SK-N-SH (cell line): ENCODE results near the gene NCKAP5. TPM values are rescaled to one million over a fixed set of nuclear protein-coding genes. Genes with fewer than 3 reads are reported as not detected.

ENCODE experiments used
- CTCF ChIA-PET: fragments of 300-600, 350-600 bp; formaldehyde crosslinking; extraction: SDS; loops from one replicate; lab custom pipeline; 2021; lab: Yijun Ruan, JAX
- POLR2A ChIA-PET: fragments of 350-600 bp; sonication (Branson Sonifier 250); formaldehyde crosslinking; extraction: SDS; loops from one replicate; lab custom pipeline; 2020; ENCODE audit warnings: antibody characterized with exemption, inconsistent platforms; lab: Yijun Ruan, JAX
- DNase-seq: peaks from one replicate; pipeline ENCODE4 v3.0.0; 2012
- H2AFZ ChIP-seq: fragments of 200-600 bp; sonication (generic); 2 replicates; pipeline ENCODE4 v1.8.1; 2016; ENCODE audit warnings: antibody characterized with exemption, mild to moderate bottlenecking, low read depth
- H3F3A ChIP-seq: fragments of 200-600 bp; sonication (generic); replicated peaks from 2 replicates; pipeline ENCODE3; 2016; ENCODE audit warnings: antibody characterized with exemption, mild to moderate bottlenecking; ENCODE audit not compliant: insufficient read depth
- H3K27ac ChIP-seq, 2 experiments: fragments of 200-500 bp in 1 of 2; fragments of 200-600 bp in 1 of 2; sonication (Bioruptor generic) in 1 of 2; sonication (generic), shearing (Covaris generic) in 1 of 2; 2 replicates each; pipeline versions ENCODE4 v1.5.1 to v1.6.1; 2014 to 2016; ENCODE audit warnings: low read depth in 2 of 2, inconsistent platforms in 1 of 2, low read length in 1 of 2, mild to moderate bottlenecking in 1 of 2, mixed read lengths in 1 of 2
- H3K27me3 ChIP-seq: fragments of 200-600 bp; sonication (generic), shearing (Covaris generic); 2 replicates; pipeline ENCODE4 v1.6.1; 2016; ENCODE audit warnings: mixed run types; ENCODE audit not compliant: insufficient read depth
- H3K36me3 ChIP-seq, 2 experiments: fragments of 200-500 bp in 1 of 2; fragments of 200-600 bp in 1 of 2; sonication (Bioruptor generic) in 1 of 2; sonication (generic) in 1 of 2; replicated peaks in 1 of 2; 2 replicates each; pipeline versions ENCODE3 to v1.5.1; 2014 to 2016; ENCODE audit warnings: low read length in 1 of 2, mild to moderate bottlenecking in 1 of 2; ENCODE audit not compliant: insufficient read depth in 2 of 2, control insufficient read depth in 1 of 2
- H3K4me1 ChIP-seq, 2 experiments: fragments of 200-500 bp in 1 of 2; fragments of 200-600 bp in 1 of 2; sonication (Bioruptor generic) in 1 of 2; sonication (generic), shearing (Covaris generic) in 1 of 2; 2 replicates each; pipeline versions ENCODE4 v1.5.1 to v1.6.1; 2014 to 2016; ENCODE audit warnings: low read depth in 1 of 2, low read length in 1 of 2, mixed run types in 1 of 2; ENCODE audit not compliant: insufficient read depth in 2 of 2, control insufficient read depth in 1 of 2
- H3K4me2 ChIP-seq: fragments of 200-600 bp; sonication (generic), shearing (Covaris generic); 2 replicates; pipeline ENCODE4 v1.6.1; 2017; ENCODE audit warnings: mixed run types
- H3K4me3 ChIP-seq, 2 experiments: fragments of 200-500 bp in 1 of 2; fragments of 200-600 bp in 1 of 2; sonication (Bioruptor generic) in 1 of 2; sonication (generic), shearing (Covaris generic) in 1 of 2; 2 replicates each; pipeline versions ENCODE4 v1.5.1 to v1.8.1; 2014 to 2016; ENCODE audit warnings: low read depth in 2 of 2, inconsistent platforms in 1 of 2, low read length in 1 of 2, mild to moderate bottlenecking in 1 of 2, mixed read lengths in 1 of 2, moderate library complexity in 1 of 2
- H3K79me2 ChIP-seq: fragments of 200-600 bp; sonication (generic); 2 replicates; pipeline ENCODE4 v1.8.1; 2017; ENCODE audit warnings: mild to moderate bottlenecking; ENCODE audit not compliant: insufficient read depth
- H3K9ac ChIP-seq: fragments of 200-600 bp; sonication (generic); 2 replicates; pipeline ENCODE4 v1.6.1; 2017; ENCODE audit warnings: mixed run types
- H3K9me2 ChIP-seq: fragments of 200-600 bp; sonication (generic); 2 replicates; pipeline ENCODE4 v1.6.1; 2017; ENCODE audit warnings: mixed run types
- H3K9me3 ChIP-seq: fragments of 200-600 bp; sonication (generic); 2 replicates; pipeline ENCODE4 v1.6.1; 2017; ENCODE audit warnings: mixed run types, mild to moderate bottlenecking, moderate library complexity
- H4K20me1 ChIP-seq: fragments of 200-600 bp; sonication (generic); 2 replicates; pipeline ENCODE4 v1.6.1; 2017; ENCODE audit warnings: mild to moderate bottlenecking, mixed run types; ENCODE audit not compliant: insufficient read depth
- CTCF ChIP-seq: fragments of 200-600 bp; sonication (generic); IDR thresholded peaks from 2 replicates; pipeline ENCODE4 v1.6.1; 2017; ENCODE audit warnings: antibody characterized with exemption, mild to moderate bottlenecking, moderate library complexity
- EP300 ChIP-seq, 2 experiments: IDR thresholded peaks; 2 replicates each; pipeline versions ENCODE4 v1.4.0 to v1.6.1; 2012; ENCODE audit warnings: borderline replicate concordance in 1 of 2, low read depth in 1 of 2, low read length in 1 of 2
- EZH2phosphoT487 ChIP-seq: fragments of 200-600 bp; sonication (generic); IDR thresholded peaks from 2 replicates; pipeline ENCODE4 v1.6.1; 2017; ENCODE audit warnings: low read depth, mixed run types, mild to moderate bottlenecking, antibody characterized with exemption, moderate library complexity, borderline replicate concordance
- FOSL2 ChIP-seq: IDR thresholded peaks from 2 replicates; pipeline ENCODE4 v1.4.0; 2012; ENCODE audit warnings: low read depth, mild to moderate bottlenecking, moderate library complexity, borderline replicate concordance
- FOXJ3 ChIP-seq: sonication (generic); formaldehyde crosslinking; IDR thresholded peaks from 2 replicates; pipeline ENCODE4 v1.5.1; 2020; ENCODE audit warnings: mild to moderate bottlenecking, missing genetic modification reagents
- FOXM1 ChIP-seq: IDR thresholded peaks from 2 replicates; pipeline ENCODE4 v1.4.0; 2012; ENCODE audit warnings: low read depth, mild to moderate bottlenecking
- GATA2 ChIP-seq: sonication (generic); formaldehyde crosslinking; IDR thresholded peaks from 2 replicates; pipeline ENCODE4 v1.5.0; 2020; ENCODE audit warnings: mild to moderate bottlenecking, missing genetic modification reagents
- JUND ChIP-seq: IDR thresholded peaks from 2 replicates; pipeline ENCODE4 v1.4.0; 2012
- MAX ChIP-seq: IDR thresholded peaks from 2 replicates; pipeline ENCODE4 v1.4.0; 2012; ENCODE audit warnings: low read depth
- MEF2A ChIP-seq: IDR thresholded peaks from 2 replicates; pipeline ENCODE4 v1.4.0; 2012; ENCODE audit warnings: low read depth, borderline replicate concordance
- MXI1 ChIP-seq: IDR thresholded peaks from 2 replicates; pipeline ENCODE4 v1.6.1; 2012; ENCODE audit warnings: mild to moderate bottlenecking, low read depth, low read length, improper control_type of control experiment
- NFIC ChIP-seq: IDR thresholded peaks from 2 replicates; pipeline ENCODE4 v1.4.0; 2012; ENCODE audit warnings: borderline replicate concordance
- NRF1 ChIP-seq: IDR thresholded peaks from 2 replicates; pipeline ENCODE4 v1.6.1; 2012; ENCODE audit warnings: low read depth, mild to moderate bottlenecking, low read length
- POLR2AphosphoS5 ChIP-seq: IDR thresholded peaks from 2 replicates; pipeline ENCODE4 v1.6.1; 2012; ENCODE audit warnings: low read depth, low read length
- RAD21 ChIP-seq: IDR thresholded peaks from 2 replicates; pipeline ENCODE4 v1.6.1; 2012; ENCODE audit warnings: mild to moderate bottlenecking, low read length
- RCOR1 ChIP-seq: fragments of 150-350 bp; IDR thresholded peaks from 2 replicates; pipeline ENCODE4 v1.6.1; 2017; ENCODE audit warnings: antibody characterized with exemption, low read length
- REST ChIP-seq: IDR thresholded peaks from 2 replicates; pipeline ENCODE4 v1.6.1; 2012; ENCODE audit warnings: mild to moderate bottlenecking, low read depth, low read length, moderate library complexity
- RXRA ChIP-seq: IDR thresholded peaks from 2 replicates; pipeline ENCODE4 v1.4.0; 2012; ENCODE audit warnings: low read depth, mild to moderate bottlenecking, borderline replicate concordance
- TAF1 ChIP-seq: IDR thresholded peaks from 2 replicates; pipeline ENCODE4 v1.6.1; 2012; ENCODE audit warnings: low read depth, mild to moderate bottlenecking, low read length, moderate library complexity, borderline replicate concordance
- USF1 ChIP-seq: IDR thresholded peaks from 2 replicates; pipeline ENCODE4 v1.4.0; 2012; ENCODE audit warnings: low read depth, borderline replicate concordance
- YY1 ChIP-seq: IDR thresholded peaks from 2 replicates; pipeline ENCODE4 v1.4.0; 2012; ENCODE audit warnings: low read depth, mild to moderate bottlenecking
- WGBS: methylation state at CpG from one replicate; pipeline ENCODE4 v1.1.6; 2017; ENCODE audit warnings: low lambda C conversion rate; 5-methylcytosine and 5-hydroxymethylcytosine counted together
- polyA plus RNA-seq, 3 experiments: library from polyadenylated mRNA; depleted of rRNA; stranded (reverse); fragments of >200 nt; gene quantifications; 2 replicates each; pipeline ENCODE4 v1.2.3, GENCODE V29; 2012

Gene NCKAP5
- polyA plus RNA-seq, 1 of the 3 experiments (the other 2 are of a cell fraction): 0.02 TPM

- Histone ChIP-seq H3K27ac (no peak overlapping the region), H3K9me2 (no peaks in the 10 kb centered on the region), H4K20me1 (no peaks in the 10 kb centered on the region), H3F3A (no peaks in the 10 kb centered on the region), H3K9me3 (no peaks in the 10 kb centered on the region), H3K4me2 (no peak overlapping the region), H3K27me3 (no peaks in the 10 kb centered on the region), H3K36me3 (no peaks in the 10 kb centered on the region), H3K4me1 (no peaks in the 10 kb centered on the region), H3K4me3 (no peak overlapping the region), H3K79me2 (no peaks in the 10 kb centered on the region), H2AFZ (no peak overlapping the region), H3K9ac (no peak overlapping the region)
- WGBS: 25% methylated on average over 2 of the region's 3 CpGs
- POLR2A ChIA-PET: no interaction called here
- no peak for DNase-seq
- TF ChIP-seq FOXM1 (no peak), RXRA (no peak), TAF1 (no peak), FOXJ3 (no peak), YY1 (no peak), JUND (no peak), RAD21 (no peak), RCOR1 (no peak), NRF1 (no peak), USF1 (no peak), MAX (no peak), POLR2AphosphoS5 (no peak), GATA2 (CRISPR knock-in tag) (no peak), CTCF (no peak), FOSL2 (no peak), EP300 (IDR thresholded peaks at IDR 0.05; ENCODE audit: borderline replicate concordance in 1 of 2, low read depth in 1 of 2, low read length in 1 of 2) (no peak), MEF2A (no peak)
- CTCF ChIA-PET: interaction anchor here (1.1 kb wide), 1 partner anchor 12 kb away, joined by 3 read pairs; no protein-coding TSS in a partner anchor
These were observed 251.1 kb downstream of the NCKAP5 start for GRCh38 chr2:133317178-133317577.

GRCh38 chr2:133316557-133316956 lies 251.7 kb downstream of the NCKAP5 start:
- Histone ChIP-seq H3K4me2 (no peak overlapping the region), H3K4me1 (no peaks in the 10 kb centered on the region), H2AFZ (no peak overlapping the region), H3K9me3 (no peaks in the 10 kb centered on the region), H3K36me3 (no peaks in the 10 kb centered on the region), H3F3A (no peaks in the 10 kb centered on the region), H3K79me2 (no peaks in the 10 kb centered on the region), H3K27me3 (no peaks in the 10 kb centered on the region), H4K20me1 (no peaks in the 10 kb centered on the region), H3K9me2 (no peaks in the 10 kb centered on the region), H3K9ac (no peak overlapping the region), H3K27ac (no peak overlapping the region), H3K4me3 (no peak overlapping the region)
- no peak for DNase-seq
- TF ChIP-seq FOSL2: no peak
- no peak for TF ChIP-seq CTCF
- no peak for TF ChIP-seq NFIC
- no peak for TF ChIP-seq REST
- TF ChIP-seq MXI1: no peak
- TF ChIP-seq EZH2phosphoT487: no peak
- TF ChIP-seq RCOR1: no peak
- WGBS: 71% methylated on average over 2 of the region's 2 CpGs
- ChIA-PET CTCF (interaction anchor here (1.1 kb wide), 1 partner anchor 11 kb away, joined by 3 read pairs; no protein-coding TSS in a partner anchor), POLR2A (no interaction called here)
